Pons (tissue), 1 donor: ENCODE data around the gene LRRC58.
A peak's percentile ranks its signal among the peaks of the same experiment; 100 is the strongest.
"Not testable (repeated sequence)": the region's sequence is repeated elsewhere in the genome, so short reads cannot be mapped to it uniquely, and the experiment has no call there.

Experiments used
- DNase-seq: peaks from one replicate; pipeline ENCODE4 v3.0.0-alpha.2; 2016; ENCODE audit warnings: low spot score

LRRC58 gene

GRCh38 chr3:120348991-120349854 lies at the start of gene LRRC58:
TSS of gene LRRC58 (minus strand) at chr3:120349354. CDS start at chr3:120349243, 111 bp downstream.
- peak; percentile 87 for DNase-seq

GRCh38 chr3:120396469-120396868 lies 47.3 kb upstream of the LRRC58 start:
- no peak for DNase-seq

- no peak for DNase-seq
These were observed 45.2 kb upstream of the LRRC58 start for GRCh38 chr3:120394347-120394746.

GRCh38 chr3:120393761-120394160 lies 44.6 kb upstream of the LRRC58 start:
- DNase-seq: no peak

GRCh38 chr3:120393243-120393642 lies 44.1 kb upstream of the LRRC58 start:
- no peak for DNase-seq

DNA sequence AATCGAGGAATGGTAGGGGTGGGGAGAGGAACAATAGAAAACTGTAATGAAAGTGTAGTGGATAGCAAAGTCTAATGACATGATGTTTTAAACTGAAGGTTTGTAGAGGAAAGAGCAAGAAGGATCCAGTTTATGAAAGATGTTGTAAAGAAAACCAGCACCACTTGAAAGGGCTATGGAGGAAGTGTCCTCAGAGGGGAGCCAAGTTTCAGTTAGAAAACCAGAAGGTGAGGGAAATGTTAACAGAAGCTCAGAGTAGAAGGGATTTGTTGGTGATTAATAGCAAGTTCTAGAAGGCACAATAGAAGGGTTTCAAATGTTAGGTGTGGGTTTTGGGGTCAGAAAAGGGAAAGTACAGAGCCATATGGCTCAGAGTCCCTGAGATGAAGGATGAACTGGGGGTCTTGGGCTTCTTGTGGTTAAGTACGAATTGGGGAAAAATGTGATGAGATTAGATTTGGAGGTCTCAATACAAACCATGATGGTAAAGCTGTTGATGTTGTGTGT lies 33.8 kb upstream of the LRRC58 start:
- DNase-seq: no peak

- DNase-seq: no peak
These were observed 32.3 kb upstream of the LRRC58 start for GRCh38 chr3:120381503-120381902.

DNA sequence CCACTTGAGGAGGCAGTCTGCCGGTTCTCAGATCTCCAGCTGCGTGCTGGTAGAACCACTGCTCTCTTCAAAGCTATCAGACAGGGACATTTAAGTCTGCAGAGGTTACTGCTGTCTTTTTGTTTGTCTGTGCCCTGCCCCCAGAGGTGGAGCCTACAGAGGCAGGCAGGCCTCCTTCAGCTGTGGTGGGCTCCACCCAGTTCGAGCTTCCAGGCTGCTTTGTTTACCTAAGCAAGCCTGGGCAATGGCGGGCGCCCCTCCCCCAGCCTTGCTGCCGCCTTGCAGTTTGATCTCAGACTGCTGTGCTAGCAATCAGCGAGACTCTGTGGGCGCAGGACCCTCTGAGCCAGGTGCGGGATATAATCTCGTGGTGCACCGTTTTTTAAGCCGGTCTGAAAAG lies 28.8 kb upstream of the LRRC58 start:
- not testable (repeated sequence) for DNase-seq

GRCh38 chr3:120370463-120370862 lies 21.3 kb upstream of the LRRC58 start:
- DNase-seq: no peak

DNA sequence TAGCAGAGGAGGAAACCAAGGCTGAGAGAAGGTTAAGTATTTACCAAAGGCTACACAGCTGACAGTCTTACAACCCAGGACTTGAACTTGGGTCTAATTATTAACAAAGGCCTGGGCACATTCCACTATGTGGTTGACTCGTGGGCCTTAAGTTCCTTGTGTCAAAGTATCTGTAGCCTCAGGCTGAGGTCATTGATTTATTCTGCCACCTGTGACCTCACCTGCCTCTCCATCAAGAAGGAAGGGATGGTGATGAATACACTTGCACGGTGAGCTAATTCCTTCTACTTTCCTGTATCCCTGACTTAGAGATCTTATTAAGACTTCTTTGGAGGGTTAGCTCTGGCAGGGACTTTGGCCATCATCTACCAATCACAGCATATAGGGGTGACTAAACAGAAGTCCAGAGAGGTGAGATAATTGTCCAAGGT lies 19.9 kb upstream of the LRRC58 start:
- DNase-seq: no peak

DNA sequence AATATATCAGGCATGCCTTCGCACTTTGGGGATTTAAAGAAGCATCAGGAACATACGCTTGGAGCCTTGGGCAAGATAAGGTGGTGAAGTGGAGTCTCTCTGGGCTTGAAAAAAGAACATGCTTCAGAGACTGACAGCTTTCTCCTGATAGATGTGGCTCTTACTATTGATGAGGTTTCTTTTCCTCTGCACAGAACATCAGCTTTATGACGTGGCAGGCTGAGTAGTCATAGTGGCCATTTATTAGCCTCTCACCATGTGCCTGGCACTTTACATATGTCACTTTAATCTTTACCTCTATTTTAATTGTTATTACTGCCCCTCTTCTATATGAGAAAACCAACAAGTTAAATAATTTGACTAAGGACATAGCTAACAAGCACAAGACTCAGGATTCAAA lies 19.0 kb upstream of the LRRC58 start:
- DNase-seq: no peak

DNA sequence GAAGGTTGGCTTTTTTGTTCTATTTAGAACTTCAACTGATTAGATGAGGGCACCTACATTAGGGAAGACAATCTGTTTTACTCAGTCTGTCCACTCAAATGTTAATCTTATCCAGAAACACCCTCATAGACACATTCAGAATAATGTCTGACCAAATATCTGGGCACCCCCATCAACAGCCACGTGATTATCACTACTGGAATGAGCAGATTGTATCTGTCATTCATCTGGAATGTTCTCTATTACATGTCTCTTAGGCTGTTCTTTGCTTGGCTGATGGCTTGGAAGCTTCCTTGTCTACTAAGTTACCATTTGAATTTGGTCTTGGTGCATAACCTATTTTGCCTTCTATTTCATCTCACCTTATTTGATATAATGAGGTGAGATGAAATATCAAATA lies 15.7 kb upstream of the LRRC58 start:
- DNase-seq: no peak

- DNase-seq: no peak
These were observed 14.9 kb upstream of the LRRC58 start for GRCh38 chr3:120364101-120364500.

GRCh38 chr3:120357807-120358206 lies 8.7 kb upstream of the LRRC58 start:
- no peak for DNase-seq

GRCh38 chr3:120355486-120355885 lies 6.3 kb upstream of the LRRC58 start:
- no peak for DNase-seq

DNA sequence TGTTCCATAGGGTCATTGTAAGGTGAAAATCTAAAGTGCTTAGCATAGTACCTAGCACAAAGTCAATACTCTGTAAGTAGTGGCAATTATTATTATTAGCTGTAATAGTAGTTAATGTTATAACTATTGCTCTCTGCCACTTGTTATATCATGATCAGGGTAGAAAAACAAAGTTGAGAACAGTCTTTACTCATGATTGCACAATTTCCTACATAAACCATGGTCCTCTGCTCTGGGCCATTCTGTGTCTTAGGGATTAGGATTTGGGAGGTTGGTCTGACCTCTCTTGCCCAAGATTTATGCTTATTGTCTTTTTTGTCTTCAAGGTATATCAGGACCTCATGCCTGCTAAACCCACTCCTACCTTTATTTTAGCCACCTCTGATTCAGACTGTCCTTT lies 4.3 kb upstream of the LRRC58 start:
- DNase-seq: no peak

- no peak for DNase-seq
These were observed 2.9 kb upstream of the LRRC58 start for GRCh38 chr3:120352017-120352416.

DNA sequence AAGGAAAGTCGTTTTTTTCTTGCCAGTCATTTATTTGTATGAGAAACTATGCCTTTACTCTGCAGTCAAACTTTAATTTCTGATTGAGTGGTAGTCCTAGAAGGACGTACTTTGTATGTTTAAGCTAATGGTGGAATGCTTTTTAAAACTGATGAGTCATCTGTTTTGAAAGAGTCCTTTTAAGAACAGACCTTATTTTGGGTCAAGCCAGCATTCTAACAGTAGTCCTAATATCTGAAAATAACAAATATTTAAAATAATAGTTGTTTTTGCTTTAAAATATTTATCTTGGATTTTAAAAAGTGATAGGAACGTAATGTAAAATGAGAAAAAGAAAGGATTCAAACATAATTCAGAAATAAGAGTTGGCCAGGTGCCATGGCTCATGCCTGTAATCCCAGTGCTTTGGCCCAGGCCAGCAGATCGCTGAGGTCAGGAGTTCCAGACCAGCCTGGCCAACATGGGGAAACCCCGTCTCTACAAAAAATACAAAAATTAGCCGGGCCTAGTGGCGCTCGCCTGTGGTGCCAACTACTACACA lies 1.3 kb upstream of the LRRC58 start:
- peak; percentile 62 for DNase-seq

DNA sequence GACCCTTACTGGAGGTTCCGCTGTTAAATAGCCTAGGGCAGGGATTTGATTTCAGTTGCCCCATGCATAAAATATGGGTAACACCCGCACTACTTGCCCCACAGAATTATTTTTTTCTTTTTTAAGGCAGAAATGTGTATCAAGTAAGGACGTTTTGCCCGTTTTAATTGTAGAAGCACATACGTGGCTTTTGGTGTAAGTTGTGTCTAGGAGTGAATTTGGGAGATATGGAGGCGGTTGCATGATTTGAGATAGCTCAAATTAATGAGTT lies 636 bp upstream of the LRRC58 start:
- DNase-seq: no peak

DNA sequence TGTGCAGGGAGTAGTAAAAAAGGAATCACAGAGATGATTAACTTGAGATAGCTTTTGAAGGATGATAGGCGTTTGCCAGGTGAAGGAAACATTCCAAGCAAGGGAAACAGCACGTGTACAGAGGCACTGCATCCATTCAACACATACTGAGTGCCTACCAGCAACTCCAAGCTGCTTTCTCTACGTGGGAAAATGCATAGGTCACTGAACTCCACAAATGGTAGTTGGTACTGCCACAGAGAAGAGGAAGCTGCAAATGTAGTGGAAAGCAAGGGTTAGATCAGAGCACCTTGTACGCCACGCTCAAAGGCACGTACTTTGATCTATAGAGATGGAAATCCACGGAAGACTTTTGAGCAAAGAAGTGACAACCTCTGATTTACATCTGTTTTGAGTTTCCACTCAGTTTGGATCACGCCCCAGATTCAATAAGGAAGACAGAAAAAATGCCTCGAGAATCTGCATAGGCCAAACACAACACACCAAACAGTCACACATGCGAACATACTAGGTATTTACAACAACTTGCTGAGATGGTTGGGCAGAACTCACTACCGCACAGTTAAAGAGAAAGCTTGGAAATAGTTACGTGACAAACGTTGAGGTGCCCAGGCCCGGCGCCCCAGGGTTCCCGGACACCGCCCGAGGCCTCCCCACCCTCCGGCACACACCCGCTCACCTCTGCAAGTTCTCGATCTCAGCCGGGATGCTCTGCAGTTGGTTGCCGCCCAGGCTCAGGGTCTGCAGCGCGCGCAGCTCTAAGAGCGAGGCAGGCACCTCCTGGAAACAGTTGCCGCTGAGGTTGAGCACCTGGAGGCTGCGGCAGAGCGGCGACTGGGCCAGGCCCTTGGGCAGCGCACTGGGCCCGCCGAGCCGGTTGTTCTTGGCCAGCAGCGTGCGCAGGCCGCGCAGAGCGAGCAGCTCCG lies 826 bp downstream of the LRRC58 start:
- peak; percentile 36 for DNase-seq

DNA sequence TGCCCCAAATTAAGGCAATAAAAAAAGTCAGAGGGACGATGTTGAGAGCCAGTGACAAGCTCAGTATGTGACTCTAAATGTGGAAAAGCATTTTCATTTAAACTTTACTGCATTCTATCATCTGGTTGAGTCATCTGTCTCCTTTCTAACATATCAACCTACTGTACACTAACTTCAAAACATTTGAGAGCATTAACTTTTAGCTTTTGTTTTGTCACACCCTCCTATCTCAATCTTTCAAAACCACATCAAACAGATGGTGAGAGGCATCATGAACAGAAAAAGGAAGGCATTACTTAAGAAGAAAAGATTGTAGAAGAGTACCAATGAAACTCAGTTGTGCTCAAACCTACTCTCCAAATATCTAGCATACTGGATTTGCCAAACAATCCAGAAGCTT lies 4.8 kb downstream of the LRRC58 start:
- DNase-seq: no peak

- DNase-seq: no peak
These were observed 7.4 kb downstream of the LRRC58 start for GRCh38 chr3:120341658-120342346.
